Nephron progenitor cell (in vitro differentiated cells): ENCODE measurements around the gene NRP2.

Experiments used
- DNase-seq: peaks from one replicate; pipeline ENCODE4 v3.0.0; 2021
- H3K27ac Mint-ChIP-seq: 2 replicates; pipeline ENCODE4 v1.8.0; 2021; ENCODE audit warnings: mild to moderate bottlenecking, moderate library complexity, mixed read lengths
- H3K27me3 Mint-ChIP-seq: 2 replicates; pipeline ENCODE4 v1.8.0; 2021; ENCODE audit warnings: mild to moderate bottlenecking, low read depth, mixed read lengths; ENCODE audit not compliant: poor library complexity
- H3K36me3 Mint-ChIP-seq: 2 replicates; pipeline ENCODE4 v1.8.0; 2021; ENCODE audit warnings: low read depth, mixed read lengths
- H3K4me1 Mint-ChIP-seq: 2 replicates; pipeline ENCODE4 v1.8.0; 2021; ENCODE audit warnings: mixed read lengths
- H3K4me3 Mint-ChIP-seq: 2 replicates; pipeline ENCODE4 v1.8.0; 2021; ENCODE audit warnings: mild to moderate bottlenecking, moderate library complexity, mixed read lengths
- H3K9me3 Mint-ChIP-seq: 2 replicates; pipeline ENCODE4 v1.8.0; 2021; ENCODE audit warnings: mild to moderate bottlenecking, moderate library complexity, mixed read lengths
- TF ChIP-seq, protein P1 (sequence below): fragments of 200-600 bp; sonication (generic); IDR thresholded peaks from 2 replicates; pipeline ENCODE4 v1.5.0; 2021; ENCODE audit warnings: antibody characterized with exemption

Gene NRP2

DNA sequence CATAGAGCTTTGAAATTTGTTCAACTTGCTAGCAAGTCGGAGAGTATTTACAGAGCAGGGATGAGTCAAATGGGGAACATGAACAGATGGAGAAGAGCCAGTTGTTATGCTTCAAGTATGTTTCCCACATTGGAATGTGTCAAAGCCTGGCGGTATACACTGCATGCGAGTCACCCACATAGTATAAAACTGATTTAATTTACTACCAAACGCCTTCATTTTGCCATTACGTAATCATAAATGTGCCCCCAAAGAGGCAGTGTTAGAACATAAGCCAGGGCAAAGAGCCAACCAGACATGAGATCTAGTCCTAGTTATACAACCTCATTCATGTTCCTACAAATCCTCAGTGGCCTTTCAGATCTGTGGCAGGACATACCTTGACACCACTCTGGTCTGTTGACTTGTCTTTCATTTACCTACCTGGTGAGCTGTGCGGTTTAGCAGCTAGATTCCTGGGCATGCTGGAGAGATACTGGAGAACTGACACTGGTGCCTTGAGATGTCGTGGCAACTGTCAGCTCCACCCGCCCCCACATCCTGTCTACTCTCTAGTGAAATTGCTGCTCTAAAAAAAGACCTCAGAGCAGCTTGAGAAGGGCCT lies 21.7 kb upstream of the NRP2 start:
- H3K9me3 Mint-ChIP-seq: peaks cover 6% of the 10 kb centered on the region
- H3K4me3 Mint-ChIP-seq: no peak overlapping the region
- DNase-seq: no peak
- TF ChIP-seq, protein P1, sequence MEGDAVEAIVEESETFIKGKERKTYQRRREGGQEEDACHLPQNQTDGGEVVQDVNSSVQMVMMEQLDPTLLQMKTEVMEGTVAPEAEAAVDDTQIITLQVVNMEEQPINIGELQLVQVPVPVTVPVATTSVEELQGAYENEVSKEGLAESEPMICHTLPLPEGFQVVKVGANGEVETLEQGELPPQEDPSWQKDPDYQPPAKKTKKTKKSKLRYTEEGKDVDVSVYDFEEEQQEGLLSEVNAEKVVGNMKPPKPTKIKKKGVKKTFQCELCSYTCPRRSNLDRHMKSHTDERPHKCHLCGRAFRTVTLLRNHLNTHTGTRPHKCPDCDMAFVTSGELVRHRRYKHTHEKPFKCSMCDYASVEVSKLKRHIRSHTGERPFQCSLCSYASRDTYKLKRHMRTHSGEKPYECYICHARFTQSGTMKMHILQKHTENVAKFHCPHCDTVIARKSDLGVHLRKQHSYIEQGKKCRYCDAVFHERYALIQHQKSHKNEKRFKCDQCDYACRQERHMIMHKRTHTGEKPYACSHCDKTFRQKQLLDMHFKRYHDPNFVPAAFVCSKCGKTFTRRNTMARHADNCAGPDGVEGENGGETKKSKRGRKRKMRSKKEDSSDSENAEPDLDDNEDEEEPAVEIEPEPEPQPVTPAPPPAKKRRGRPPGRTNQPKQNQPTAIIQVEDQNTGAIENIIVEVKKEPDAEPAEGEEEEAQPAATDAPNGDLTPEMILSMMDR: no peak
- peaks cover 56% of the 10 kb centered on the region for H3K4me1 Mint-ChIP-seq
- H3K27me3 Mint-ChIP-seq: peaks cover 9% of the 10 kb centered on the region
- H3K27ac Mint-ChIP-seq: peak overlapping the region; percentile 88
- peaks cover under 1% of the 10 kb centered on the region for H3K36me3 Mint-ChIP-seq

DNA sequence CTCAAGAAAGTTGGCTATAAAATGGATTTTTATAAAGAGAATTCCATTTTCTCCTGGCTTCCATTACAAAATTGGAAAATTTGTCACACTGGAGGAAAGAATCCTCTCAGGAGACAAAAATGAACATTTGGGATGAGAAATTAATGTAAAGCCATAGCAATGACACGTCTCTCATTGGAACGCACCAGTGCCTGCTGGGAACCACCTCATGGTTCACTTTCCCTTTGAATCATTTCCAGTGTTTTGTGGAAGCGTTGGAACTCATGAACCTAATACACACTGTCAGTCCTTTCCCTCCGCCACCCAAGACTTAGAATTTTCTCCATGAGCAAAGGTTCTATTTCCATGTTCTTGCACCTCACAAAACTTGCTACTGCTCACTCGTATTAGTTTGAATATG lies 21.0 kb upstream of the NRP2 start:
- no peak for DNase-seq
- Mint-ChIP-seq H3K4me1 (peaks cover 49% of the 10 kb centered on the region), H3K27me3 (peaks cover 9% of the 10 kb centered on the region), H3K27ac (peak overlapping the region; percentile 88), H3K9me3 (peaks cover 12% of the 10 kb centered on the region), H3K4me3 (no peak overlapping the region), H3K36me3 (peaks cover 7% of the 10 kb centered on the region)
- TF ChIP-seq, protein P1: no peak

DNA sequence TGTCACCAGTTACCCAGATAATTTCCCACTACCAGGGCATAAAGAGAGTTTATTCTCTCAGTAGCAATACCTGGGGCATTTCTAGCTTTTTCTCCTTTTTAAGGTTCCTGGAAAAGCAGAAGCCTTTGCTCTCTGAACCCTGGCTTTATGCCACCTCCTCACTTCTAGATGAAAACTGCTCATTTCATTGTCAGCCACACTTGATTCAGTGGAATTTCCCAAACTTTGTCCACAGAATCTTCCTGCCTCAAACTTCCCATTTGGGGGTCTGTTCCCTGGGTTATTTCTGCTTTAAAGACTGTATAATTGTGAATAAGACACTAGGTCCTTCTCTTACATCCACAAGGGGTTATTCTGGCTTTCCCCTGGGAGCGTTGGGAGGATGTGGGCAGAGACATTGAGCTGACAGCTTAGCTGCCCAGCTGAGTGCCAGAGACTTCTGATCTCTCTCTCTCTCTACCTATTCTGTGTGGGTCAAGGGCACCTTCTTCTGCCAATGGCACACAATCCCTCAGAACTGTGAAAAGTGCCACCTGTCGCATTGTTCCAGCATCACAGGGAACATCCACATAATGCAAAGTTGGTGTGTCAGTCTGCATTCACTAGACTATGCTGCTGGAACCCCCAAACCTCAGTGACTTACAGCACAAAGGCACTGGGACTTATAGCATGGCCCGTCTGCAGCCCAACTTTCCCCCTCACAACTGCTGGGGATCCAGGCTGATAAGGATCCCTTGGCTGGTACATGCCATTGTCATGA lies 19.9 kb upstream of the NRP2 start:
- Mint-ChIP-seq H3K4me3 (no peak overlapping the region), H3K4me1 (peaks cover 38% of the 10 kb centered on the region), H3K27ac (no peak overlapping the region), H3K9me3 (peaks cover 19% of the 10 kb centered on the region), H3K27me3 (peaks cover 9% of the 10 kb centered on the region), H3K36me3 (peaks cover 12% of the 10 kb centered on the region)
- no peak for DNase-seq
- TF ChIP-seq, protein P1: no peak

DNA sequence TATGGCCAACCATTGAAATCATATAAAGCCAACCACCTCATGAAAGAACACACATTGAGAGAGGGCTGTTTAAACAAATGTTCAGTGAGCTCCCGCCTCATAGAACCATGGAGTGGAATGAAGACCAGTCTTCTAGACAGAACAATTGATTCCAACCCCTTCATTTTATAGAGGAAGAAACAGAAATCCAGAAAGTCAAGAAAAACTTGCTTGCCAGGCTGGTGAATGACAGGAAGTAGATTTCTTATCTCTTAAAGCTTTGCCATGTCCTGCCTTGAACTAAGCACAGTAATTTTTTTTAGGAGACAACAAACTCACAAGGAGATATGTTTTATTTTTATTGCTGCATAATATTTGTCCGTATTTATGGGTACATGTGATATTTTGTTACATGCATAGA lies 16.5 kb upstream of the NRP2 start:
- DNase-seq: no peak
- peaks cover 42% of the 10 kb centered on the region for H3K36me3 Mint-ChIP-seq
- TF ChIP-seq, protein P1: no peak
- H3K9me3 Mint-ChIP-seq: peaks cover 49% of the 10 kb centered on the region
- H3K27me3 Mint-ChIP-seq: peaks cover 9% of the 10 kb centered on the region
- H3K27ac Mint-ChIP-seq: no peak overlapping the region
- peaks cover 23% of the 10 kb centered on the region for H3K4me1 Mint-ChIP-seq
- H3K4me3 Mint-ChIP-seq: no peak overlapping the region

DNA sequence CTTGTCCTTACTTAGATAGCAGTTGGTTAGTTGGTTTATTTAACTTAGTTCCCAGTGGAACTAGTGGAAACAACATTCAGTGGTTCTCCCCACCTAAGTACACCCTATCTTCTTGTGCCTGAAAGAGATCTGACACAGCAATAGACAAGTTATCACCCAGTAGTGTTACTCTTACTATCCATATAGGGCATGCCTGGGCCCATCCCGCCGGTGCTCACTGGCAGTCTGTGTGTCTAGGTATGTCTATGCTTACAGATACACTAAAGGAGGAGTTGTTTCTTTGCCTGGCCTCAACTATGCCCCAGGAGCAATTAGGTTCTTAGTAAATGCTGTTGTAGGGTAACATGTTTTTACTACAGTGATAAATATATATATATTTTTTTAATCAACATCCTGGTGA lies 12.0 kb upstream of the NRP2 start:
- H3K9me3 Mint-ChIP-seq: peaks cover 47% of the 10 kb centered on the region
- peak overlapping the region; percentile 89 for H3K27ac Mint-ChIP-seq
- H3K4me3 Mint-ChIP-seq: no peak overlapping the region
- TF ChIP-seq, protein P1: no peak
- peaks cover 27% of the 10 kb centered on the region for H3K4me1 Mint-ChIP-seq
- no peaks in the 10 kb centered on the region for H3K27me3 Mint-ChIP-seq
- DNase-seq: no peak
- peaks cover 42% of the 10 kb centered on the region for H3K36me3 Mint-ChIP-seq

DNA sequence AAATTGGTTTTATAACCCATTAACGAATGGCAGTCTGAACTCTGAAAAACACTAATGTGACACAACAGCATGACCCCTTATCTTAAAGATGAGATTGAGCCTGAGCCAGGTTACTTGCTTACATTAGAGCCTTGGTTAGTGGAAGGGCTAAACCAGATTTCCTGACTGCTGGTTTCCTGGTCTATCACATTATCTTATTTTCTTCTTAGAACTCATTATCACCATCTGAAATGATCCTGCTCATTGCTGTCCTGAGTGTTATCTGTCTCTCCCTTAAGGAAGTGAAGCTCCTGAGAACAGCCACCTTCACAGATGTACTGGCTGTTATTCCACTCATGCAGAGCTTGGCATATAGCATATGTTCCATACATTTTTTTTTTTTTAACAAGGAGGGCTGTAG lies 9.0 kb upstream of the NRP2 start:
- no peak overlapping the region for H3K4me3 Mint-ChIP-seq
- no peaks in the 10 kb centered on the region for H3K27me3 Mint-ChIP-seq
- DNase-seq: no peak
- peaks cover 21% of the 10 kb centered on the region for H3K36me3 Mint-ChIP-seq
- H3K4me1 Mint-ChIP-seq: peaks cover 41% of the 10 kb centered on the region
- peaks cover 21% of the 10 kb centered on the region for H3K9me3 Mint-ChIP-seq
- TF ChIP-seq, protein P1: no peak
- H3K27ac Mint-ChIP-seq: no peak overlapping the region
